Endothelial cell of umbilical vein (primary cell): ENCODE results near the gene ABR. TPM values are rescaled to one million over a fixed set of nuclear protein-coding genes. Genes with fewer than 3 reads are reported as not detected.

Source experiments
- BruUV-seq: library from RNA; stranded (reverse); fragments of 400-500 nt; replicated peaks from 2 replicates; lab custom pipeline; 2021; lab: Mats Ljungman, UMichigan
- CTCF ChIA-PET: fragments of 300-600, 350-600 bp; sonication (Branson Sonifier 250); formaldehyde crosslinking; loops from one replicate; lab custom pipeline; 2021; ENCODE audit warnings: antibody characterized with exemption, inconsistent platforms; lab: Charles Lee
- POLR2A ChIA-PET: fragments of 300-600, 350-600 bp; sonication (Branson Sonifier 250); formaldehyde crosslinking; loops from one replicate; lab custom pipeline; 2021; ENCODE audit warnings: antibody characterized with exemption, inconsistent platforms; lab: Charles Lee
- DNase-seq: peaks from one replicate; pipeline ENCODE4 v3.0.0-alpha.2; 2011; ENCODE audit warnings: low read depth, low spot score
- FAIRE-seq: peaks from 2 replicates; lab custom pipeline; 2011; peaks lifted over from hg19 to GRCh38; lab: Jason Lieb, UNC
- H2AFZ ChIP-seq: 2 replicates; pipeline ENCODE4 v1.6.0; 2012; ENCODE audit warnings: low read depth, low read length, control low read depth, inconsistent platforms
- H3K27ac ChIP-seq: 2 replicates; pipeline ENCODE4 v1.5.1; 2011; ENCODE audit warnings: low read depth, mild to moderate bottlenecking, control low read depth, low read length, moderate library complexity; ENCODE audit not compliant: insufficient read depth
- H3K27me3 ChIP-seq, 2 experiments: 2 replicates each; pipeline versions ENCODE4 v1.6.0 to v1.6.1; 2011; ENCODE audit warnings: low read length in 2 of 2, mixed read lengths in 1 of 2; ENCODE audit not compliant: control insufficient read depth in 2 of 2, insufficient read depth in 2 of 2
- H3K36me3 ChIP-seq, 2 experiments: 2 replicates in 1 of 2; 3 replicates in 1 of 2; pipeline ENCODE4 v1.5.1; 2011; ENCODE audit warnings: low read length in 2 of 2, mild to moderate bottlenecking in 1 of 2, moderate library complexity in 1 of 2; ENCODE audit not compliant: control insufficient read depth in 2 of 2, insufficient read depth in 2 of 2; ENCODE audit errors: extremely low read depth in 1 of 2
- H3K4me1 ChIP-seq: 3 replicates; pipeline ENCODE4 v1.5.1; 2011; ENCODE audit warnings: mild to moderate bottlenecking, low read length; ENCODE audit not compliant: control insufficient read depth, insufficient read depth; ENCODE audit errors: extremely low read depth
- H3K4me2 ChIP-seq: 2 replicates; pipeline ENCODE4 v1.6.1; 2011; ENCODE audit warnings: low read length, control low read depth, mixed read lengths; ENCODE audit not compliant: insufficient read depth
- H3K4me3 ChIP-seq, 3 experiments: fragments of 200-600 bp in 1 of 3; sonication (generic), shearing (Covaris generic) in 1 of 3; replicated peaks in 1 of 3; 2 replicates each; pipeline ENCODE4 v1.5.1; 2011 to 2016; ENCODE audit warnings: control low read depth in 3 of 3, low read length in 3 of 3, mild to moderate bottlenecking in 2 of 3, inconsistent platforms in 1 of 3, low read depth in 1 of 3, moderate library complexity in 1 of 3; ENCODE audit not compliant: insufficient read depth in 1 of 3
- H3K79me2 ChIP-seq: 2 replicates; pipeline ENCODE4 v1.6.0; 2012; ENCODE audit warnings: low read length, inconsistent platforms; ENCODE audit not compliant: control insufficient read depth, insufficient read depth
- H3K9ac ChIP-seq: replicated peaks from 2 replicates; pipeline ENCODE3; 2011; ENCODE audit warnings: low read length, control low read depth; ENCODE audit not compliant: insufficient read depth; ENCODE audit errors: extremely low read depth
- H3K9me1 ChIP-seq: replicated peaks from 3 replicates; pipeline ENCODE4 v1.6.0; 2011; ENCODE audit warnings: mild to moderate bottlenecking, low read length; ENCODE audit not compliant: control insufficient read depth, insufficient read depth; ENCODE audit errors: extremely low read depth
- H3K9me3 ChIP-seq: replicated peaks from 2 replicates; pipeline ENCODE4 v1.5.1; 2012; ENCODE audit warnings: low read length, inconsistent platforms; ENCODE audit not compliant: control insufficient read depth, insufficient read depth
- H4K20me1 ChIP-seq: replicated peaks from 2 replicates; pipeline ENCODE3; 2011; ENCODE audit warnings: mild to moderate bottlenecking, low read length; ENCODE audit not compliant: control insufficient read depth, insufficient read depth; ENCODE audit errors: extremely low read depth
- CTCF ChIP-seq, 2 donors: IDR thresholded peaks; 1 replicate in 1 of 2; 2 replicates in 1 of 2; pipeline ENCODE4 v1.5.1; 2011; ENCODE audit warnings: low read length in 2 of 2, mild to moderate bottlenecking in 2 of 2, moderate library complexity in 2 of 2, control low read depth in 1 of 2, inconsistent platforms in 1 of 2, low read depth in 1 of 2; ENCODE audit not compliant: insufficient read depth in 1 of 2; ENCODE audit errors: extremely low read depth in 1 of 2
- EZH2 ChIP-seq: IDR thresholded peaks from 2 replicates; pipeline ENCODE4 v1.6.1; 2012; ENCODE audit warnings: borderline replicate concordance, low read depth, mild to moderate bottlenecking, moderate library complexity, low read length, inconsistent platforms; ENCODE audit not compliant: severe bottlenecking
- FOS ChIP-seq: IDR thresholded peaks from 2 replicates; pipeline ENCODE4 v1.6.1; 2011; ENCODE audit warnings: mild to moderate bottlenecking, low read length, moderate library complexity, borderline replicate concordance; ENCODE audit not compliant: insufficient read depth
- GATA2 ChIP-seq: IDR thresholded peaks from 2 replicates; pipeline ENCODE4 v1.7.0; 2011; ENCODE audit warnings: low read depth, mild to moderate bottlenecking, moderate library complexity, mixed read lengths, low read length; ENCODE audit not compliant: insufficient read length, insufficient read depth
- JUN ChIP-seq: IDR thresholded peaks from 2 replicates; pipeline ENCODE4 v1.6.1; 2011; ENCODE audit warnings: borderline replicate concordance, low read depth; ENCODE audit not compliant: insufficient read length, insufficient read depth
- MAX ChIP-seq: IDR thresholded peaks from 2 replicates; pipeline ENCODE4 v1.6.1; 2011; ENCODE audit not compliant: insufficient read depth, insufficient read length
- MYC ChIP-seq: IDR thresholded peaks from one replicate; pipeline ENCODE4 v1.6.1; 2011; ENCODE audit warnings: mild to moderate bottlenecking, low read depth, low read length
- POLR2A ChIP-seq: IDR thresholded peaks from 2 replicates; pipeline ENCODE4 v1.6.1; 2012; ENCODE audit warnings: low read depth, mild to moderate bottlenecking, control low read depth, low read length
- POLR2AphosphoS5 ChIP-seq: IDR thresholded peaks from 2 replicates; pipeline ENCODE4 v1.6.1; 2012; ENCODE audit warnings: low read depth, mild to moderate bottlenecking, control low read depth, low read length, moderate library complexity; ENCODE audit not compliant: insufficient read depth
- dilution Hi-C: fragments of 300-500 bp; cut with MboI; formaldehyde crosslinking; loops from one replicate; pipeline ENCODE4 v1.15.0; 2019; ENCODE audit warnings: low sequenced_read_pairs; ENCODE audit not compliant: extremely low pct_ligation_motif_present
- intact Hi-C: fragments of 100-400 bp; cut with micrococcal nuclease; formaldehyde crosslinking; loops from one replicate; pipeline ENCODE4 v1.10.0; 2022
- polyA plus RNA-seq, 4 experiments: library from polyadenylated mRNA; depleted of rRNA in 3 of 4; stranded (reverse) in 3 of 4; unstranded in 1 of 4; fragments of >200 nt; gene quantifications; 2 replicates each; pipeline versions ENCODE4 v1.2.1 to v1.2.3, GENCODE V29; 2011 to 2012; ENCODE audit warnings: missing spikeins in 1 of 4
- total RNA-seq: library from RNA; stranded (reverse); gene quantifications from 2 replicates; pipeline ENCODE4 v1.2.3, GENCODE V29; 2021

The ABR gene
- total and polyA plus RNA-seq, 2 donors (not counting 3 experiments of a cell fraction or from before 2014, with no cell fraction given): 83.5 to 96.8 TPM

GRCh38 chr17:1042486-1042885 is 137.3 kb downstream of the ABR start:
- peaks cover 30% of the 10 kb centered on the region for H3K4me1 ChIP-seq
- H3K4me2 ChIP-seq: no peak overlapping the region
- FAIRE-seq (no peak), DNase-seq (no peak)
- POLR2A ChIA-PET: no interaction called here
- no peak overlapping the region for H2AFZ ChIP-seq
- TF ChIP-seq CTCF (IDR thresholded peaks at IDR 0.05; ENCODE audit: extremely low read depth in 1 of 2, insufficient read depth in 1 of 2, low read depth in 1 of 2, low read length in 2 of 2): no peak
- TF ChIP-seq EZH2: no peak
- no peak for TF ChIP-seq JUN
- no peak for TF ChIP-seq FOS
- TF ChIP-seq MAX: no peak
- TF ChIP-seq POLR2AphosphoS5: no peak
- no peak for TF ChIP-seq MYC
- no peak for TF ChIP-seq GATA2
- TF ChIP-seq POLR2A: no peak
- intact Hi-C loops (no loop called here), dilution Hi-C loops (no loop called here)
- H3K27me3 ChIP-seq: no peaks in the 10 kb centered on the region
- no peak overlapping the region for H3K27ac ChIP-seq
- no peak overlapping the region for H3K9ac ChIP-seq
- BruUV-seq: no TSS peak
- CTCF ChIA-PET: interaction anchor here (2.6 to 3.0 kb wide), 4 partner anchors 16 to 61 kb away, joined by 9 to 39 read pairs (median 18); partner anchors contain the start of gene TIMM22
- H3K36me3 ChIP-seq: peaks cover 0 to 2% of the 10 kb centered on the region in 2 experiments
- H3K79me2 ChIP-seq: peaks cover 20% of the 10 kb centered on the region
- H3K4me3 ChIP-seq: no peak overlapping the region
- H3K9me3 ChIP-seq: no peaks in the 10 kb centered on the region
- H4K20me1 ChIP-seq: no peaks in the 10 kb centered on the region
- H3K9me1 ChIP-seq: no peaks in the 10 kb centered on the region
